HL-60 (cell line): ENCODE measurements around the gene KCTD5.

Experiments used
- DNase-seq, 2 experiments: peaks; one replicate each; pipeline ENCODE4 v3.0.0-alpha.2; 2010 to 2020; ENCODE audit warnings: low read depth in 1 of 2, low spot score in 1 of 2
- H3K27ac ChIP-seq: fragments of 250-450 bp; sonication (Bioruptor Pico); replicated peaks from 2 replicates; pipeline ENCODE4 v1.5.1; 2020; ENCODE audit warnings: mild to moderate bottlenecking, moderate library complexity
- H3K27me3 ChIP-seq: fragments of 250-450 bp; sonication (Bioruptor Pico); 2 replicates; pipeline ENCODE4 v1.5.1; 2021; ENCODE audit warnings: mild to moderate bottlenecking, moderate library complexity; ENCODE audit not compliant: insufficient read depth, poor library complexity, severe bottlenecking
- H3K4me3 ChIP-seq: replicated peaks from 2 replicates; pipeline ENCODE4 v1.5.1; 2011; ENCODE audit warnings: mild to moderate bottlenecking, control low read depth, low read length; ENCODE audit not compliant: insufficient read depth
- GABPA ChIP-seq: IDR thresholded peaks from 2 replicates; pipeline ENCODE4 v1.6.1; 2012; ENCODE audit warnings: low read depth
- POLR2AphosphoS5 ChIP-seq: IDR thresholded peaks from 2 replicates; pipeline ENCODE4 v1.6.1; 2012; ENCODE audit warnings: low read depth
- REST ChIP-seq: IDR thresholded peaks from 2 replicates; pipeline ENCODE4 v1.6.1; 2012; ENCODE audit warnings: low read depth; ENCODE audit not compliant: insufficient replicate concordance
- SPI1 ChIP-seq: IDR thresholded peaks from 2 replicates; pipeline ENCODE4 v1.6.1; 2012; ENCODE audit warnings: low read depth, mild to moderate bottlenecking, borderline replicate concordance
- TF ChIP-seq, protein P1 (sequence below): IDR thresholded peaks from one replicate; pipeline ENCODE4 v1.5.1; 2011; ENCODE audit warnings: low read length, control low read depth, inconsistent platforms; ENCODE audit not compliant: insufficient read depth

The KCTD5 gene

DNA sequence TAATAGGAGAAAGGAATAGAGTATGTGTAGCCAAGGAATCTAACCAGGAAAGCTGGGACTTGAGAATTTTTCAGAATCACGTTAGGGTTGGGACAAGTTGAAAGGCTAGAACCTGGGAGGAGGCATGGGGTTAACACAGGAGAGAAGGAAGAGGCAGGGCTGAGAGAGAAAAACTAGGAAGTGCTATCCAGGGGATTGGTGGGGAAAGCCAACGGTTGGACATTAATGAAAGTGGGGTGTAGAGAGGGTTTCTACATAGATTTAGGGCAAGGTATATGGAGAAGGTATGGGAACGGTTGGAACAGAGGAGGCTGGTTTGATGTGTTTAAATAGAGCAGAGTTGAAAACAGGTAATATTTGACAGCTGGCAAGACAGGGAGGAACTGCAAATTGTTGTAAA lies 72.8 kb downstream of the KCTD5 start:
- TF ChIP-seq POLR2AphosphoS5 (no peak), SPI1 (peak; percentile 37; the same call in 1 of the 2 replicates)
- Histone ChIP-seq H3K4me3 (peak overlapping the region; percentile 50; the same call in 1 of the 2 replicates), H3K27me3 (no peaks in the 10 kb centered on the region), H3K27ac (peak overlapping the region; percentile 96)
- DNase-seq = peak in 1 of 2 experiments; percentile 11

DNA sequence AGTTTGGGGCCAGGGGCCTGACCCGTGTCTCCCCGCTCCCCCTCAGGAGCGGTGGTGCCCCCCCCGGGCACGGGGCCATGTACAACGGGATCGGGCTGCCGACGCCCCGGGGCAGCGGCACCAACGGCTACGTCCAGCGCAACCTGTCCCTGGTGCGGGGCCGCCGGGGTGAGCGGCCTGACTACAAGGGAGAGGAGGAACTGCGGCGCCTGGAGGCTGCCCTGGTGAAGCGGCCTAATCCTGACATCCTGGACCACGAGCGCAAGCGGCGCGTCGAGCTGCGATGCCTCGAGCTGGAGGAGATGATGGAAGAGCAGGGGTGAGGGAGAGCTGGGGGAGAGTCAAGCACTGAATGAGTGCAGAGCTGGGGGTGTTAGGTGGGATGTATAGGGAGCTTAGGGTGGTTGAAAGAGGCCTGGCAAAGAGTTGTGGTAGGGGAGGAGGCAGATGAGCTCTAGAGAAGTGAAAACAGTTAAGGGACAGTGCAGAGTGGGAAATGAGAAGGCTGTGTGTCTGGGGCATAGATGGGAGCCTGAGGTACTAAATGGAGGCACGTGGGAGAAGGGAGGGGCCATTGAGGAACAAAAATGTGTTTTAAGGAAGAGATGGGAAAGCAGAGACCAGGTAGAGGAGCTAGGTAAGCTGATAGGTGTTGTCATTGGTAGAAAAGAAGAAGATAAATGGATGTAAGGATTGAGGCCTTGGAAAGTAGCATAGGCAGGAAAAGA lies 74.1 kb downstream of the KCTD5 start:
- Histone ChIP-seq H3K27ac (no peak overlapping the region), H3K4me3 (no peak overlapping the region), H3K27me3 (no peaks in the 10 kb centered on the region)
- DNase-seq = peak in 1 of 2 experiments; percentile 26
- TF ChIP-seq POLR2AphosphoS5 = no peak
- TF ChIP-seq, protein P1, sequence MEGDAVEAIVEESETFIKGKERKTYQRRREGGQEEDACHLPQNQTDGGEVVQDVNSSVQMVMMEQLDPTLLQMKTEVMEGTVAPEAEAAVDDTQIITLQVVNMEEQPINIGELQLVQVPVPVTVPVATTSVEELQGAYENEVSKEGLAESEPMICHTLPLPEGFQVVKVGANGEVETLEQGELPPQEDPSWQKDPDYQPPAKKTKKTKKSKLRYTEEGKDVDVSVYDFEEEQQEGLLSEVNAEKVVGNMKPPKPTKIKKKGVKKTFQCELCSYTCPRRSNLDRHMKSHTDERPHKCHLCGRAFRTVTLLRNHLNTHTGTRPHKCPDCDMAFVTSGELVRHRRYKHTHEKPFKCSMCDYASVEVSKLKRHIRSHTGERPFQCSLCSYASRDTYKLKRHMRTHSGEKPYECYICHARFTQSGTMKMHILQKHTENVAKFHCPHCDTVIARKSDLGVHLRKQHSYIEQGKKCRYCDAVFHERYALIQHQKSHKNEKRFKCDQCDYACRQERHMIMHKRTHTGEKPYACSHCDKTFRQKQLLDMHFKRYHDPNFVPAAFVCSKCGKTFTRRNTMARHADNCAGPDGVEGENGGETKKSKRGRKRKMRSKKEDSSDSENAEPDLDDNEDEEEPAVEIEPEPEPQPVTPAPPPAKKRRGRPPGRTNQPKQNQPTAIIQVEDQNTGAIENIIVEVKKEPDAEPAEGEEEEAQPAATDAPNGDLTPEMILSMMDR = no peak

DNA sequence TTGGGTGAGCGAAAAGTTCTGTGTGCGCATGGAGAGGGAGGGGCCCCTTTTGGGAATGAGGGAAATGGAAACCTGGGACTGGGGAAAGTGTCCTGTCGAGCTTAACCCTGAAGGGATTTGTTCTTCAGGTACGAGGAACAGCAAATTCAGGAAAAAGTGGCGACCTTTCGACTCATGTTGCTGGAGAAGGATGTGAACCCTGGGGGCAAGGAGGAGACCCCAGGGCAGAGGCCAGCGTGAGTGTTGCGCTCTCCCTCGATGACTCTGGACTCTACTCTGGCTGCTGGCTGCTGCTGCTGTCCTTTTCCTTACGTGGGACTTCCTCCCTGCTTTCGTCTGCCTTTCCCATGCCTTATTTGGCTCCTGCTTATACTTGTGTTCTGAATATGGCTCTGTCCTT lies 75.0 kb downstream of the KCTD5 start:
- H3K4me3 ChIP-seq = no peak overlapping the region
- TF ChIP-seq REST (no peak), GABPA (no peak), POLR2AphosphoS5 (no peak), SPI1 (no peak)
- TF ChIP-seq, protein P1 = no peak
- H3K27me3 ChIP-seq = no peaks in the 10 kb centered on the region
- H3K27ac ChIP-seq = no peak overlapping the region
- peak in 1 of 2 experiments; percentile 17 for DNase-seq
